CD14-positive monocyte (primary cell): Measurements from ENCODE around the gene ASH1L. TPM values are rescaled to one million over a fixed set of nuclear protein-coding genes. Genes with fewer than 3 reads are reported as not detected.
"Not testable (repeated sequence)": the region's sequence is repeated elsewhere in the genome, so short reads cannot be mapped to it uniquely, and the experiment has no call there.

Source experiments
- DNase-seq, 3 donors: peaks; one replicate each; pipeline ENCODE4 v3.0.0-alpha.2; 2011 to 2022
- H2AFZ ChIP-seq: 2 replicates; pipeline ENCODE4 v1.6.0; 2012; ENCODE audit warnings: mild to moderate bottlenecking, low read depth, low read length, inconsistent platforms; ENCODE audit not compliant: insufficient read depth, poor library complexity, severe bottlenecking
- H3K27ac ChIP-seq, 2 donors: 1 replicate in 1 of 2; 2 replicates in 1 of 2; pipeline ENCODE4 v1.5.1; 2012 to 2013; ENCODE audit warnings: low read length in 2 of 2, control low read depth in 1 of 2, inconsistent platforms in 1 of 2, low read depth in 1 of 2, mild to moderate bottlenecking in 1 of 2
- H3K27me3 ChIP-seq, 2 donors: one replicate each; pipeline versions ENCODE4 v1.6.0 to v1.6.1; 2011 to 2013; ENCODE audit warnings: low read length in 2 of 2; ENCODE audit not compliant: control insufficient read depth in 2 of 2, insufficient read depth in 2 of 2
- H3K36me3 ChIP-seq, 2 donors: replicated peaks in 1 of 2; 1 replicate in 1 of 2; 2 replicates in 1 of 2; pipeline versions ENCODE4 v1.5.1 to v1.6.1; 2012 to 2013; ENCODE audit warnings: low read length in 2 of 2, control low read depth in 1 of 2, inconsistent platforms in 1 of 2, mild to moderate bottlenecking in 1 of 2; ENCODE audit not compliant: insufficient read depth in 2 of 2, control insufficient read depth in 1 of 2
- H3K4me1 ChIP-seq, 2 donors: 1 replicate in 1 of 2; 2 replicates in 1 of 2; pipeline versions ENCODE4 v1.5.1 to v1.6.1; 2012 to 2013; ENCODE audit warnings: low read length in 2 of 2, control low read depth in 1 of 2, inconsistent platforms in 1 of 2, mild to moderate bottlenecking in 1 of 2, moderate library complexity in 1 of 2; ENCODE audit not compliant: insufficient read depth in 2 of 2, control insufficient read depth in 1 of 2
- H3K4me2 ChIP-seq: replicated peaks from 2 replicates; pipeline ENCODE3; 2012; ENCODE audit warnings: low read length, moderate library complexity, mild to moderate bottlenecking; ENCODE audit not compliant: poor library complexity, severe bottlenecking; ENCODE audit errors: extremely low read depth
- H3K4me3 ChIP-seq, 3 experiments: fragments of 200-600 bp in 1 of 3; sonication (generic) in 1 of 3; replicated peaks in 1 of 3; 1 replicate in 2 of 3; 2 replicates in 1 of 3; pipeline ENCODE4 v1.5.1; 2011 to 2013; ENCODE audit warnings: low read length in 3 of 3, mild to moderate bottlenecking in 3 of 3, control low read depth in 2 of 3, low read depth in 2 of 3, inconsistent platforms in 1 of 3, moderate library complexity in 1 of 3
- H3K79me2 ChIP-seq: 2 replicates; pipeline ENCODE4 v1.6.0; 2012; ENCODE audit warnings: mild to moderate bottlenecking, control low read depth, inconsistent platforms, low read length, moderate library complexity; ENCODE audit not compliant: insufficient read depth
- H3K9ac ChIP-seq: 2 replicates; pipeline ENCODE4 v1.6.0; 2017; ENCODE audit warnings: low read length, mild to moderate bottlenecking; ENCODE audit not compliant: insufficient read depth, poor library complexity, severe bottlenecking
- H3K9me3 ChIP-seq, 2 donors: replicated peaks in 1 of 2; 1 replicate in 1 of 2; 2 replicates in 1 of 2; pipeline versions ENCODE4 v1.5.1 to v1.6.1; 2012 to 2013; ENCODE audit warnings: low read length in 2 of 2, control low read depth in 1 of 2; ENCODE audit not compliant: control insufficient read depth in 1 of 2, insufficient read depth in 1 of 2
- H4K20me1 ChIP-seq: 2 replicates; pipeline ENCODE4 v1.6.0; 2012; ENCODE audit warnings: mild to moderate bottlenecking, low read length, control low read depth, moderate library complexity; ENCODE audit not compliant: insufficient read depth
- H3K27ac Mint-ChIP-seq, 7 donors: one replicate each; pipeline ENCODE4 v1.8.0; 2020; ENCODE audit warnings: mild to moderate bottlenecking in 7 of 7, mixed read lengths in 7 of 7, moderate library complexity in 6 of 7, inconsistent platforms in 2 of 7
- H3K27me3 Mint-ChIP-seq, 3 donors: one replicate each; pipeline ENCODE4 v1.8.0; 2021 to 2022; ENCODE audit warnings: low read depth in 3 of 3, mild to moderate bottlenecking in 3 of 3, mixed read lengths in 3 of 3, moderate library complexity in 3 of 3, inconsistent platforms in 1 of 3
- H3K36me3 Mint-ChIP-seq, 2 donors: one replicate each; pipeline ENCODE4 v1.8.0; 2020; ENCODE audit warnings: mixed read lengths in 2 of 2, inconsistent platforms in 1 of 2, mild to moderate bottlenecking in 1 of 2
- H3K4me1 Mint-ChIP-seq: one replicate; pipeline ENCODE4 v1.8.0; 2020; ENCODE audit warnings: mild to moderate bottlenecking, mixed read lengths
- H3K4me3 Mint-ChIP-seq, 2 donors: one replicate each; pipeline ENCODE4 v1.8.0; 2020; ENCODE audit warnings: mild to moderate bottlenecking in 2 of 2, mixed read lengths in 2 of 2, moderate library complexity in 1 of 2
- H3K9me3 Mint-ChIP-seq, 7 donors: one replicate each; pipeline ENCODE4 v1.8.0; 2020 to 2022; ENCODE audit warnings: mixed read lengths in 7 of 7, mild to moderate bottlenecking in 6 of 7, moderate library complexity in 6 of 7, inconsistent platforms in 2 of 7
- WGBS: methylation state at CpG from one replicate; pipeline ENCODE4 v1.1.5; 2013; ENCODE audit warnings: missing lambda C conversion rate; ENCODE audit not compliant: insufficient coverage; 5-methylcytosine and 5-hydroxymethylcytosine counted together
- intact Hi-C, 2 donors: fragments of 100-400 bp; cut with micrococcal nuclease; formaldehyde crosslinking; loops; one replicate each; pipeline versions ENCODE4 v1.15.0 to v1.15.1; 2023
- polyA plus RNA-seq, 3 donors: library from polyadenylated mRNA; depleted of rRNA in 1 of 3; unstranded in 2 of 3; stranded (reverse) in 1 of 3; fragments of 300-500 nt in 2 of 3; fragments of >200 nt in 1 of 3; fragmentation: Illumina TruSeq in 2 of 3; gene quantifications; 1 replicate in 2 of 3; 2 replicates in 1 of 3; pipeline ENCODE4 v1.2.3, GENCODE V29; 2012 to 2021
- TF ChIP-seq, protein P1 (sequence below): fragments of 200-600 bp; IDR thresholded peaks from one replicate; pipeline ENCODE4 v1.8.0; 2022; ENCODE audit warnings: antibody characterized with exemption, mild to moderate bottlenecking

The ASH1L gene
- polyA plus RNA-seq, 3 donors = 2.7 to 21.5 (median 5.6) TPM

DNA sequence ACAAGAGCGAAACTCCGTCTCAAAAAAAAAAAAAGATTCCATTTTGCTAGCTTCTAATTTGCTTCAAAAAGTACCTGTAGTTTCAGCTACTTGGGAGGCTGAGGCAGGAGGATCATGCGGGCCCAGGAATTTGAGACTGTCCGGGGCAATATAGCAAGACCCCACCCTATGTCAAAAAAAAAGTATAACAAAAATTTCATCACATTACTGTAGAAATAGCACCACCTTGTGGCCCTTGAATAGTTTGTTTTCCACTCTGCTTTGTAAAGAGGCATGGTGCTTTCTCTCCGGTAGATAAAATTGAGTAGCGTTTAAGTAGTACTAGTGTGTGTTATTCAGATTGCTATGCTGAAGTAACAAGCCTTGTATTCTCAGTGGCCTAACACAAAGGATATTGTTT is 29.2 kb upstream of the ASH1L start:
- Mint-ChIP-seq H3K4me1 (peaks cover 3% of the 10 kb centered on the region), H3K4me3 (no peak overlapping the region), H3K27me3 (peaks cover 0 to 2% (median 0%) of the 10 kb centered on the region in 3 donors), H3K27ac (no peak overlapping the region), H3K36me3 (peaks cover 0 to 3% of the 10 kb centered on the region in 2 donors), H3K9me3 (no peaks in the 10 kb centered on the region)
- H3K4me1 ChIP-seq = no peaks in the 10 kb centered on the region
- no peak overlapping the region for H3K4me2 ChIP-seq
- no peak overlapping the region for H3K9ac ChIP-seq
- H3K27me3 ChIP-seq = no peaks in the 10 kb centered on the region
- H3K79me2 ChIP-seq = no peaks in the 10 kb centered on the region
- H2AFZ ChIP-seq = no peak overlapping the region
- intact Hi-C loops = loop anchor here (5.0 kb wide), 1 partner anchor 339 kb away; no protein-coding TSS in a partner anchor
- H3K27ac ChIP-seq = no peak overlapping the region
- H3K36me3 ChIP-seq = no peaks in the 10 kb centered on the region
- no peak overlapping the region for H3K4me3 ChIP-seq
- WGBS = 0% methylated on average over 2 of the region's 6 CpGs
- no peaks in the 10 kb centered on the region for H3K9me3 ChIP-seq
- TF ChIP-seq, protein P1, sequence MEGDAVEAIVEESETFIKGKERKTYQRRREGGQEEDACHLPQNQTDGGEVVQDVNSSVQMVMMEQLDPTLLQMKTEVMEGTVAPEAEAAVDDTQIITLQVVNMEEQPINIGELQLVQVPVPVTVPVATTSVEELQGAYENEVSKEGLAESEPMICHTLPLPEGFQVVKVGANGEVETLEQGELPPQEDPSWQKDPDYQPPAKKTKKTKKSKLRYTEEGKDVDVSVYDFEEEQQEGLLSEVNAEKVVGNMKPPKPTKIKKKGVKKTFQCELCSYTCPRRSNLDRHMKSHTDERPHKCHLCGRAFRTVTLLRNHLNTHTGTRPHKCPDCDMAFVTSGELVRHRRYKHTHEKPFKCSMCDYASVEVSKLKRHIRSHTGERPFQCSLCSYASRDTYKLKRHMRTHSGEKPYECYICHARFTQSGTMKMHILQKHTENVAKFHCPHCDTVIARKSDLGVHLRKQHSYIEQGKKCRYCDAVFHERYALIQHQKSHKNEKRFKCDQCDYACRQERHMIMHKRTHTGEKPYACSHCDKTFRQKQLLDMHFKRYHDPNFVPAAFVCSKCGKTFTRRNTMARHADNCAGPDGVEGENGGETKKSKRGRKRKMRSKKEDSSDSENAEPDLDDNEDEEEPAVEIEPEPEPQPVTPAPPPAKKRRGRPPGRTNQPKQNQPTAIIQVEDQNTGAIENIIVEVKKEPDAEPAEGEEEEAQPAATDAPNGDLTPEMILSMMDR = peak; percentile 77
- peak; percentile 37 to 64 (median 46) for DNase-seq
- H4K20me1 ChIP-seq = no peaks in the 10 kb centered on the region

DNA sequence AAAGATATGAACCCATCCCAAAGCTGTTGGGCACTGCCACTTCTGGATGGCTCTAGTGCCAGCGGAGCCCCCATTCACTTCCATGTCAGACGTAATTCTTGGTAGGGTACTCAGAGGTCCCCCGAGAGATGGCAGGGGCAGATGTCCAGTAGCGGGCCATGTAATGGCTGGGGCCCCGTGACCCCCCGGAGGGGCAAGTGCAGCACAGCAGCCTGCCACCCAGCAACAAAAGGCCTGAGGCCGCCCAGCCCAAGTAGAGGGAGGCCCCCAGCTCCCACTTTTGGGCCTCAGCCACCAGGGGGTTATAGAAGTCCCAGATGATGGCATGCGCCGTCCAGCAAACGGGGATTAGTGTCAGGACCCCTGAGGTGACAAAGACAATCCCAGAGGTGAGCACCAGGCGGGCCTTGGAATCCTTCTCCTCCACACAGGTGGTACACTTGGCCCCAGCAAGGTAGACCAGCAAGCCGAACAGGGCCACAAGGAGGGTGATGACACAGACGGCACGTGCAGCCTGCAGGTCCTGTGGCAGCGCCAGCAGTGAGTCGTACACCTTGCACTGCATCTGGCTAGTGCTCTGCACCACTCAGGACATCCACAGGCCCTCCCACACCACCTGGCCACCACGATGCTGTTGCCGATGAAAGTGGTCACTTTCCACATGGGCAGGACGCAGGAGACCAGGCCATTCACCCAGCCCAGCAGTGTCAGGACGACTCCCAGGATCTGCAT is 28.1 kb upstream of the ASH1L start:
- not testable (repeated sequence) for H3K4me2 ChIP-seq, H3K4me1 ChIP-seq, H3K36me3 Mint-ChIP-seq, H2AFZ ChIP-seq, H3K4me3 Mint-ChIP-seq, H3K9me3 Mint-ChIP-seq, H3K79me2 ChIP-seq, DNase-seq, H3K27me3 Mint-ChIP-seq, H4K20me1 ChIP-seq, H3K27ac Mint-ChIP-seq, H3K4me3 ChIP-seq, H3K36me3 ChIP-seq, H3K9ac ChIP-seq, H3K9me3 ChIP-seq, H3K4me1 Mint-ChIP-seq, H3K27ac ChIP-seq, H3K27me3 ChIP-seq
- 98% methylated on average over 20 of the region's 20 CpGs for WGBS
- intact Hi-C loops = loop anchor here (5.0 kb wide), 1 partner anchor 338 kb away; no protein-coding TSS in a partner anchor

DNA sequence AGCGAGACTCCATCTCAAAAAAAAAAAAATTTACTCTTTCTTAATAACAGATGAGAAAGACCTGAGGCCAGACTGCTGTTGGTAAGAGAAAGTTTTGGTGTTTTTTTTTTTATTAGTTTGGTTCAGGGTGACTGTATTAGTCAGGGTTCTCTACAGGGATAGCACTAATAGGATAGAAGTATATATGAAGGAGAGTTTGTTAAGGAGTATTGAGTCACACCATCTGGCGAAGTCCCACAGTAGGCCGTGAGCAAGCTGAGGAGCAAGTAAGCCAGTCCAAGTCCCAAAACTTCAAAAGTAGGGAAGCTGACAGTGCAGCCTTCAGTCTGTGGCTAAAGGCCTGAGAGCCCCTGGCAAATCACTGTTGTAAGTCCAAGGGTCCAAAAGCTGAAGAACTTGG is 26.7 kb upstream of the ASH1L start:
- DNase-seq, H2AFZ ChIP-seq, H3K9me3 ChIP-seq, H4K20me1 ChIP-seq, H3K27me3 Mint-ChIP-seq, H3K4me3 Mint-ChIP-seq, H3K4me1 Mint-ChIP-seq, H3K27me3 ChIP-seq, H3K9me3 Mint-ChIP-seq, H3K27ac ChIP-seq, H3K9ac ChIP-seq, H3K79me2 ChIP-seq, H3K27ac Mint-ChIP-seq, H3K4me2 ChIP-seq, H3K36me3 ChIP-seq, H3K36me3 Mint-ChIP-seq, H3K4me1 ChIP-seq, H3K4me3 ChIP-seq, intact Hi-C loops: not testable (repeated sequence)
- no CpG with 5 or more reads among the region's 3 CpGs for WGBS

DNA sequence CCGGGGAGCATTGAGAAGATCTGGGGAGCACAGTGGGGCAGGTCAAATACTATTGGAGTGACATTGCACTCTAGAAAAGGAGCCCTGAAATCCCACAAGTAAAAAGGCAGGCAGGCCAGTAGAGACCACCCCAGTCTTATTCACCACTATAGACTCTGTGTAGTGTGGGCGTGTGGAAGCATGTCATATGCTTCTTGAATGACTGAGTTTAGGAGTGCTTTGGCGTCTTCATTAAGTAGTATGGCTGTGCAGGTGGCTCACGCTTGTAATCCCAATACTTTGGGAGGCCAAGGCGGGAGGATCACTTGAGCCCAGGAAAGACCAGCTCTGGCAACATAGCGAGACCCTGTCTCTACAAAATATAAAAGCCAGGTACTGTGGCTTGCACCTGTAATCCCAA is 21.2 kb upstream of the ASH1L start:
- H3K4me2 ChIP-seq, H3K9me3 ChIP-seq, H3K27ac ChIP-seq, H3K27me3 ChIP-seq, intact Hi-C loops, H4K20me1 ChIP-seq, H3K4me1 Mint-ChIP-seq, H3K27ac Mint-ChIP-seq, H2AFZ ChIP-seq, H3K9me3 Mint-ChIP-seq, H3K9ac ChIP-seq, H3K27me3 Mint-ChIP-seq, H3K36me3 ChIP-seq, DNase-seq, H3K79me2 ChIP-seq, H3K4me1 ChIP-seq, H3K4me3 ChIP-seq, H3K36me3 Mint-ChIP-seq, H3K4me3 Mint-ChIP-seq: not testable (repeated sequence)
- 92% methylated on average over 2 of the region's 6 CpGs for WGBS
